ENCODE results near the gene PWP1.
"Not testable (repeated sequence)": the region's sequence is repeated elsewhere in the genome, so short reads cannot be mapped to it uniquely, and the experiment has no call there.

PWP1 gene

DNA sequence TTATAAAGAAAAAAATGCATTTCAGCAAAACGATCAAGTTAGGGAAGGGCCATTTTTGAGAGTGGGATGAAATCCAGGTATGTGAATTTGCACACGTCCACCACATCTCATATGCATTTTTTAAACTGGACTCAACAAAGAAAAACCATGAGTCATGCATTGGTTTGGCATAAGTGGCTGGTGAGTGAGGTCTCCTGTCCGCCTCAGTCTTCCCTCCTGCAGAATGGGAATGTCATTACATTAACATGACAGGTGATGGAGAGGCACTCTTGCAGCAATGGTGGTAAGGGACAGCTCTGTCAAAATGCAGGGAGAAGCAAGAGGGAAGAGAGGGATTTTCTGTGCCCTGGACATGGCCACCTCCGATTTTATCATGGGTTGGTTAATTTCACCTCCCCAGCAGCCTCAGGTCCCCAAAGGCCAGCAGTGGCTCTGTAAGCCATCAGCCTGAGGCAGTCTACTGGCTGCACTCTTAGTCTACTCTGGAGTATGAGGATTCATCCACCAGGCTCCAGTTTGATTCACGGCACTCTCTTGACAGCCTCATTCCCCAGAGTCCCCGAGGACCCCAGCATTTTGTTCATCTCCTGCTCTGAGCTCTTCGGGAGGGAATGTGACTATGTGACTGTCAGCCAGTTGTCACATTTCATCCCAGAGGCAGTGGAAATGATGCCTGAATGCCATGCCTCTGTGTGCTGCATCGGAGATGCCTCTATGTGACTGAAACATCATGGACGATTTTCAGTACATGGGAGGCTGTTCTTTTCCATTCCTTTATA lies 17.1 kb upstream of the PWP1 start:
- DNase-seq = no peak

DNA sequence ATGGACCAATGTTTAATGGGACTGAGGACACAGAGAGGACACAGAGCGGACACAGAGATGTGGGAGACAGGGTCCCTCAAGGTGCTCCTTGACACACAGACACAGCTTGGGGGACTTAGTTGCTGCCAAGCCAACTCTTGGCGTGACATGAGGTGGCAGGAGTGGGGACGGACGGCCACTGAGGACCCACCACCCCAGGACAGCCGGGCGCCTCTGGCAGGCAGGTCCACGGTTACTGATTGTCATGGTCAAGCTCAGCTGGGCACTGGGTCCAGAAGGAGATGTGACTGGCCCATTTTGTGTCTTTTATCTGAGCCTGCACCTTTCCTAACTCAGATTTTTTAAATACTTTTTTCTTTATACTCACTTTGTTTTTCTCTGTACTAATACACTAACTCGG lies 15.7 kb upstream of the PWP1 start:
- DNase-seq = no peak

DNA sequence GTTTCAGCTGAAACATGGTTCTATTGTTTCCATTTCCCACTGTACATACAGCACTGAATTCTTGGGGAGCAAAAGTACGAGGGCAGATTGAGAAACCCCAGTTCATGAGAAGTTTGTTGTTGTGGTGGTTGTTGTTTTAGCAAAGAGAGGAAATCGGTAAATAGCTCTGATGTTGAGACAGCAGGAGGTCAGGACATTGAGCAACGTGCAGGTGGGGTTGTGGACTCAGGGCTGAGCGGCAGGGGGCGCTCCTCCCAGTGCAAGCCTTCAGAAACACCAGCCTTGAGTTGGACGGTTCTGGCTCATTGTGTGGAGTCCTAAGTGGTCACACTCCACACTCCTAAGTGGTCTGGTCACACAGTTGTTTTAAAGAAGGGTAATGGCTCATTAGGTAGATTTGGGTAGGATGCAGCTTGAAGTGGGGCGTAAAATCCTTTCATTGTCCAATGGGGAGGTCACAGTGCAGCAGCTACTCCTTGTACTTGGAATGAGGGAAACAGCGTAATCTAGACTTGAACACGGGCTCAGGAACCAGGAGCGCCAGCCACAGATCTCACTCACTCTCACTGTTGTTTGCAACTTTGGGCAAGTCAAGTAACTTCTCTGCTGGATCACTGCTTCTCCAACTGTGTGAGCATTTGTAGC lies 14.5 kb upstream of the PWP1 start:
- peak in 1 of 3 experiments; percentile 71 for DNase-seq

DNA sequence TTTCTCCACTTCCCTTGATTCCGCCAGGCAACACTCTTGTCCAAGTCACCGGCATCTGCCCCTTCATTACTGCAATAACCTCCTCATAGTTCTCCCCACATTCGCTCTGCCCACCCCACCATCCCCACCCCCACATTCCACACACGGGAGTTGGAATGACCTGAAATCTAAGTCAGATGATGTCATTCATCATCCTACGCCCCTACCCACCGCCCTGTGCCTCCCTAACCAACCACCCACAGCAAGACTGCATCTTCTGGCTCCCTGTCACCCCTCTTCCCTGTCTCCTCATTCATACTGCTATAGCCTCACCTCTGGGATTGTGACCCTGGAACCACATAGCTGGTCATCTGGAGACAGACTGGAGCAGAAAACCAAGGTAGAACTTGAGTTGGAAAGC lies 7.9 kb upstream of the PWP1 start:
- DNase-seq = no peak

DNA sequence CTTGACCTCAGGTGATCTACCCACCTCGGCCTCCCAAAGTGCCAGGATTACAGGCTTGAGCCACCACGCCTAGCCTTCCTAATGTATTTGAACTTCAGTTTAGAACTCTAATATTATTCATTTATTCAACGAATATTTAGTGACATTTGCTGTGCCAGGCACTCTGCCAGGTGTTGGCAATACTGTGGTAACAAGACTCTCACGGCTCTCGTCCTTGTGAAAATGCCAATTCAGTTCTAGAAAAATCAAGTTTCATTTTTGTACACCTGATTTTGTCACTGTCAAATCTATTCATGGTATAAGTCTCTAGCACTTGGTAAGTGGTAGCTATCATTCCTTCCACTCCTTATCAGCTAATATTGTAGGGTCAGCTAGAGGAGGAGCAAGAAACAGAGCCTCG lies 6.3 kb upstream of the PWP1 start:
- DNase-seq = no peak

DNA sequence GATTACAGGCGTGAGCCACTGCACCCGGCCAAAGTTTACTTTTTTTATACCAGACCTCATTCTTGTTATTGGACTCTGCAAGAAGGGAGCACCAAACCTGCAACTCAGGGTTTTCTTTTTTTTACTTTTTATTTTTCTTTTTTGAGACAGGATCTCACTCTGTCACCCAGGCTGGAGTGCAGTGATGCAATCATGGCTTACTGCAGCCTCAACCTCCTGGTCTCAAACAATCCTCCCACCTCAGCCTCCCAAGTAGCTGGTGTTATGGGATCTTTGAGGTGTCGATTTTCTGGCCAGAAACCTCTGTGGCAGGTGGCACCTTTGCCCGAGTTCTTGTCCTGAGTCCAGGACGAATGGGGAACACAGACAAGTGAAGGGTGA lies 4.2 kb upstream of the PWP1 start:
- DNase-seq = no peak

DNA sequence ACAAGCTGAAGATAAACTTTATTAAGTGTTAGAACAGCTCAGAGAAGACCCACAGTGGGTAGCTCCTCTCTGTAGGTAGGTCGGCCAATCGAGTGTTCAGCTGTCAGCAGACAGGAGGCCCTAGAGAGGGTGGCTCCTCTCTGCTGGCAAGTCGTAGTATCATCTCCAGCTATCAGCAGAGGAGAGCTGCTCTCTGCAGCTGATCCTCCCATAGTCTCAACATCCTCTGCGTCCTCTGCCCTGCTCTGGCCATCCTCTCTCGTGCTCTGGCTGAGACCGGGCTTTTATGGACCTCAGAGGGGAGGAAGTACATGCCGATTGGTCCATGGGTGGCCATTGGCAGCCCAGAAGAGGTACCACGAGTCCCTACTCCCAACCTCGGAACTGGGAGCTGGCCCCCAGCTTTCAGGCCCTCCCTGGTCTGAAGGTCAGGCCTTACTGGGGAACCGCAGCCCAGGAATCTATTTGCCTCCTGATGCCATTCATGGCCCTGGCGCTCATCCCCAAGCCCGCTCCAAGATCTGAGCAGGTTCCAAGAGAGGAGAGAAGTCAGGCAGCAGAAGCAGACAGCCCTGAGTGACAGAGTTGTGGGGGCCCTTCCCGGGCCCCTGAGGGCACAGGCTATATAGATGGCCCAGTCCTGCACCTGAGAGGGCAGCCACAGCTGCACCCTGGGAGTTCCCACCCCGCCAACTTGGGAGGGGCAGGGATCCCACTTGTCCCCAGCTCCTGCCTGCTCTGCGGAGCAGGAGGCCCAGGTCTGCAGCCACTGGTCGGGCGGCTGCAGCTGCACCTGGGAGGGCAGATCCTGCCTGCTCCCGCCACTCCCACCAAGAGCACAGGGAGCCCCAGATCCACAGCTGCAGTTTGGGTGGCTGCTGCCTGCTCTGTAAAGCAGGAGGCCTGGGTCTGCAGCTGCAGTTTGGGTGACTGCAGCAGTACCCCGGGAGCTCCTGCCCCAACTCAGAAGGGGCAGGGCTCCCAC lies 3.5 kb upstream of the PWP1 start:
- DNase-seq = no peak

DNA sequence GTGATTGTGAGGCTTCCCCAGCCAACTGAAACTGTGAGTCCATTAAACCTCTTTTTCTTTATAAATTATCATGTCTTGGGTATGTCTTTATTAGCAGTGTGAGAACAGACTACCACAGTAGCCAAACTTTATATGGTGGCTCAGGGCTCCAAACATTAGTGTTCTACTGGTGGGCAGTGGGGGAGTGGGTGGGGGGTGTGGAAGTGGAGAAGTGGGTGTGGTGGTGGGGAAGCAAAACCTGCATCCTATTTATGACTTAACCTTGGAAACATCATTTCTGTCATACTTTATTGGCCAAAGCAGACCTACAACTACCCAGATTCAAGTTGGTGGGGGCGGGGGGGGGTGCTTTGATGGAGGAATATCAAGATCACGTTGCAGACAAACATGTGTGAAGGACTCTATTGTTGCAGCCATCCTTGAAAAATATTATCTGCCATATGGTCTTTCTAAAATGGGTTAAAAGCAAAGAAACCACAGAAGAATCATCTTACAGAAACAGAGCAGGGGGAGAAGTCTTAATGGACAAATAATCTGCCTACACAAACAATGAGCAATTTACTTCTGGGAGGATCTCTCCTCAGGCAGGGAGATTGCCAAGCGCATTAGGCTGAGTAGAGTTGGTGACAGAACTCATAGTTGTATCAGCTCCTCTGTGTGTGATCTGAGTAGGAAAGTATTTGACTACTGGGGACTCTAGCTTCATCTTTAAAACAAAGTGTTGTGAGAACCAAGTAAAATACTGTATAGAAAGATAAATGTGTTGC lies 1.4 kb upstream of the PWP1 start:
- peak in 1 of 3 experiments; percentile 57 for DNase-seq

DNA sequence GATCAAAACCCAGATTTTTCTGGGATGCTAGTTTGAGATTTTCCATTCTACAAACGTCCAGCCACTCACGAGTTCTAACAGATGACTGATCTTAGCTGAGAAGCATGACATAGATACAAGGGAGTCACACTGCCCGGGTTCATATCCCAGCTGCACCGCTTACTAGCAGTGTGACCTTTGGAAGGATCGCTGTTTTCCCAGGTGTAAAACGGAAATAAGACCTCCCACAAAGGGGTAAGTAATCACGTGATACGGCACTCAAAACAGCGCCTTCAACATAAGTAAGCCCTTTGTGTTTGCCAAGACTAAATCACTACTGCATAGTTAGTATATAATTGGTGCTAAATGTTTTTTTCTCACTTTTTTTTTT lies 624 bp upstream of the PWP1 start:
- peak; percentile 64 to 92 (median 66) for DNase-seq

DNA sequence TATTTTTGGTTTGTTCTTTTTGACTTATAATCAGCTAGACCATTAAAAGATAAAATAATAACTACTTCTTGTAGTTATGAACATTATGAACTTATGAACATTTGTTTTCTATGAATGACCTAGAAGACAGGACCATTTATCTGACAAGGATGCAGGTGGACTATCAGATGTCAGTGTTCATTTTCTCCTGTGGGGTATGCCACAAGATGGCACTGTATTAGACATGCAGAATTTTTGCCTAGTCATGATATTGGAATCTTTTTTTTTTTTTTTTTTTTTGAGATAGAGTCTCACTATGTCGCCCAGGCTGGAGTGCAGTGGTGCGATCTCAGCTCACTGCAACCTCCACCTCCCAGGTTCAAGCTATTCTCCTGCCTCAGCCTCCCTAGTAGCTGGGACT lies 10.2 kb downstream of the PWP1 start:
- peak in 1 of 3 experiments; percentile 22 for DNase-seq

DNA sequence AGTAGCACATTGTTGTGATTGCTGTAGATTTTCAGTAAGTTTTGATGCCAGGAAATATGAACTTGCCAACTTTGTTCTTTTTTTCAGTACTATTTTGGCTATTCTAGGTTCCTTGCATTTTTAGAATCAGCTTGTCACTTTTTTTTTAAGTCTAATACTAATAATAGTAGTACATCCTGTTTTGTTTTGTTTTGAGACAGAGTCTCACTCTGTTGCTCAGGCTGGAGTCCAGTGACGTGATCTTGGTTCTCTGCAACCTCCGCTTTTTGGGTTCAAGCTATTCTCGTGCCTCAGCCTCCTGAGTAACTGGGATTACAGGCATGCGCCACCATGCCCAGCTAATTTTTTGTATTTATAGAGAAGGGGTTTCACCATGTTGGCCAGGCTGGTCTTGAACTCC lies 16.5 kb downstream of the PWP1 start:
- DNase-seq = no peak

DNA sequence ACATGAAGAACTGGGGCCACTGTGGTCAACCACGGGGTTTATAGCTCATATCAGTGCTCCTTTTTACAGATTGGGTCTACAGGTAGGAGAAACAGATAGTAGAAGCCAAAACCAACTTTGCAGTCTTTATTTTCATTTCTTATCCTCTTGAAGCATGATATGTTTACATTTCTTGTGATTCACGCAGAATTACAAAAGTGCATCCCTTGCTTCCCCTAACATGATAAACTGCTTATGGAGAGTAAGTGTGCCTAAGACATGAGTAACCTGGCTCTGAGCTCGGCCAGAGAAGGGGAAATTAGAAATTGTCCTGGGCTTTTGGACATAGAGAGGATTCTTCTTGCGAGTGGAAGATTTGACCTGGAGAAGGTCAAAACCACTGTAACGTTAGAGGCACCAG lies 18.4 kb downstream of the PWP1 start:
- DNase-seq = no peak

DNA sequence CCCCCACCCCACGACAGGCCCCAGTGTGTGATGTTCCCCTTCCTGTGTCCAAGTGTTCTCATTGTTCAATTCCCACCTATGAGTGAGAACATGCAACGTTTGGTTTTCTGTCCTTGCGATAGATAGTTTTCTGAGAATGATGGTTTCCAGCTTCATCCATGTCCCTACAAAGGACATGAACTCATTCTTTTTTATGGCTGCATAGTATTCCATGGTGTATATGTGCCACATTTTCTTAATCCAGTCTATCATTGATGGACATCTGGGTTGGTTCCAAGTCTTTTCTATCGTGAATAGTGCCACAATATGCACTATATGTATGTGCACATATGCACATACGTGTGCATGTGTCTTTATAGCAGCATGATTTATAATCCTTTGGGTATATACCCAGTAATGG lies 19.9 kb downstream of the PWP1 start:
- not testable (repeated sequence) for DNase-seq

DNA sequence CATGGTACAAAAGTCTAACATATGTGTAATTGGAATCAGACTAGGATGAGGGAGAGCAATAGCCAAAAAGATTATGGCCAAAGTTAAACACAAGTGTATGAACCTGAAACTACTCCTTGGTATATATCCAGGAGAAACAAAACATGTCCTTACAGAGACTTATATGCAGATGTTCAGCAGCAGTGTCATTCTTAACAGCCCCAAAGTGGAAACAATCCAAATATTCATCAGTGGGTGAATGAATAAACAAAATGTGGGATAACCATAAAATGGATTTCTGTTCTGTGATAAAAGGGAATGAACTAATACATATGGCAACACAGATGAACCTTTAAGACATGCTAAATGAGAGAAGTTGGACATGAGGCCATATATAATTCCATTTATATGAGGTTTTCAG lies 30.2 kb downstream of the PWP1 start:
- no peak for DNase-seq

DNA sequence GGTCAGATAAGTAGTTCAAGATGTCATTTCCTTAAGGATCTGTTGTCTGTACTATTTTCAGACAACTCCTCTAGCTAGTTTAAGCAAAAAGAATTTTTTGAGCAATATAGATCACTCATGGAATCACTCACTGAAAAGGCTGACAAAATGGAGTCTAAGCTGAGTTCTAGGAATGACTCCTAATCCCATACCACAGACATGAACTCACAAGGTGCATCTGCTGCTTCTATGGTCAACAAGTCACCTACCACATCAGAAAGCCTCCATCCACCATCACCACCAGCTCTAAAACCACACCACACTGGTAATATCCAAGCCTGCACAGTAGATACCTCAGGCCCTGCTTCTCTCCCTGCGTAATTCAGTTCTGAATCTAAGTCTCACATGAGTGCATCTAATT lies 33.0 kb downstream of the PWP1 start:
- no peak for DNase-seq

DNA sequence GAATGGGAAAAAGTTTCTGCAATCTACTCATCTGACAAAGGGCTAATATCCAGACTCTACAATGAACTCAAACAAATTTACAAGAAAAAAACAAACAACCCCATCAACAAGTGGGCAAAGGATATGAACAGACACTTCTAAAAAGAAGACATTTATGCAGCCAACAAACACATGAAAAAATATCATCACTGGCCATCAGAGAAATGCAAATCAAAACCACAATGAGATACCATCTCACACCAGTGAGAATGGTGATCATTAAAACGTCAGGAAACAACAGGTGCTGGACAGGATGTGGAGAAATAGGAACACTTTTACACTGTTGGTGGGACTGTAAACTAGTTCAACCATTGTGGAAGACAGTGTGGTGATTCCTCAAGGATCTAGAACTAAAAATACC lies 41.7 kb downstream of the PWP1 start:
- DNase-seq = not testable (repeated sequence)

DNA sequence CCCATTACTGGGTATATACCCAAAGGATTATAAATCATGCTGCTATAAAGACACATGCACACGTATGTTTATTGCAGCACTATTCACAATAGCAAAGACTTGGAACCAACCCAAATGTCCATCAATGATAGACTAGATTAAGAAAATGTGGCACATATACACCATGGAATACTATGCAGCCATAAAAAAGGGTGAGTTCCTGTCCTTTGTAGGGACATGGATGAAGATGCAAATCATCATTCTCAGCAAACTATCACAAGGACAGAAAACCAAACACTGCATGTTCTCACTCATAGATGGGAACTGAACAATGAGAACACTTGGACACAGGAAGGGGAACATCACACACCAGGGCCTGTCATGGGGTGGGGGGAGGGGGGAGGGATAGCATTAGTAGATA lies 42.1 kb downstream of the PWP1 start:
- DNase-seq = not testable (repeated sequence)

DNA sequence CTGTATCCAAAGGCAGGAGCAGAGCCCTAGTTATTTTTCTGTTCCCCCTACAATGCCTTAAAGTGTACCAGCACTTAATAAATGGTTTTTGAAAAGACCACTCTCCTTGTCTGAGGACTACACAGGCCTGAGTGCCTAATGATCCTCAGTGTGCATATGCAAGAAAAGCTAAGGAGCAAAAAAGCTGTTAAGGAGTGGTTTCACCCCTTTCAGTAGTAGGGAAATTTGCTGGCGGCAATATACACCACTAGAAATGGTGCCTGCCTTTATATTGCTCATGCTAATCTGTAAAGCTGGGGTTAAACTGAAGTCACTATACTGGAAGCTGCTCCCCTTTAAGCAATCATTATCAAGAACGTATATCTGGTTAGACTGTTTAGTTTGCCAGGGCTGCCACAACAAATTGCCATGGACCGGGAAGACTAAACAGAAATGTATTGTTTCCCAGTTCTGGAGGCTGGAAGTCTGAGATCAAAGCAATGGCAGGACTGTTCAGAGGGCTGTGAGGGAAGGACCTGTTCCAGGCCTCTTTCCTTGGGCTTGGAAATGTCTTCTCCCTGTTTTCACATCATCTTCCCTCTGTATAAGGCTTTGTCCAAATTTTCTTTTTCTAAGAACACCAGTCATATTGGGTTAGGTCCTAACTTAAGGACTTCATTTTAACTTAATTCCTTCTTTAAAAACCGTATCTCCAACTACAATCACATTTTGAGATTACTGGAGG lies 45.2 kb downstream of the PWP1 start:
- no peak for DNase-seq

DNA sequence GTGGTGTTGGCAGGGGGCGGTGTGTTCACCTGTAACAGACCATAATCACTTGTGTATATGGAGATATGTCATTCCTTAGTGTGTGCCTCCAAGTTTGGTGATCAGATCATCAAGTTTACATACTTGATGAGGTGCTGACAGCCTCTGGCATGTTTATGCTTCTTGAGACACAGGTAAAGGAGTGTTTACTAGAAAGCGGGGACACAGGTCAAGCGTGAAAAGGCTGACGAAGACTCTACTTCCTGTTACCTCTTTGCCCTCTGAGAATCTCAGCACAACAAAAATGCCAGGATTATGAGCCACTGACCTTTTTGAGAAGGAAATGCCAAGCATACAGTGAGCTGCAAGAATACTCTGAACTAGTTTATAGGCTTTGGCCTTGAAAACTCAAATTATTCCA lies 45.8 kb downstream of the PWP1 start:
- no peak for DNase-seq

DNA sequence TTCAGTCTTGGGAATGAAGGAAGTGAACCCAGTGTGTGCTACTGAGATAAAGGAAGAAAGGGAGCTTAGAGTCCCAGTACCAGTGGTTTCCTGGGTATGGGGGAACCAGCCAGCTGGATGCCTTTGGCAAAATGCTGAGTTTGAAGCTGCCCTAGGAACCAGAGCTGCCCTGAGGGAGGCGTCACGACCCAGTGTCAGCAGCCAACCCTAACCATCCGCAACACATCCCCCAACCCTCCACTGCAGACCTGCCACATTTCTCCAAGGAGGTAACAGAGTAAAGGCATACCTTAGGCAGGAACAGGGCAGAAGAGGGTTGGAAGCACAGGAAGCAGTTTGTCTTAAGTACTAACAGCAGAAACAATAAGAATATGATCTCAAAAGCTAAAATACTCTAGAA lies 46.8 kb downstream of the PWP1 start:
- DNase-seq = no peak

DNA sequence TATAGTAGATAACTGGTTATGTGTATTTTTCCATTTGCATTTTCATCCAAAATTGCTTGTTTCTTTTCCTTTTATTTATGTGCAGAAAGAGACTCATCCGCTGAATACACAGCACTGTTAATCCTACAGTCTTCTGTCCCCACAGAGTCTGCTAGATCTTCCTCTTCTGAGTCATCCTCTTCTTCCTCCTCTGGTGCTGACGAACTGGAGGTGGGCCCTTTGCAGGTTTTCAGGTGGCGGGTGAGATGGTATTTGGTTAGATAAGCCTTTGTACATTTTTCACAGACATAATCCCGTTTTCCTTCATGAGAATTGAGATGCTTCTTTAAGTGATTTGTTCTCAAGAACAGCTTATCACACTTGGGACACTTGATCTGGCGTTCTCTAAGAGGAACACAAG lies 48.5 kb downstream of the PWP1 start:
- no peak for DNase-seq

DNA sequence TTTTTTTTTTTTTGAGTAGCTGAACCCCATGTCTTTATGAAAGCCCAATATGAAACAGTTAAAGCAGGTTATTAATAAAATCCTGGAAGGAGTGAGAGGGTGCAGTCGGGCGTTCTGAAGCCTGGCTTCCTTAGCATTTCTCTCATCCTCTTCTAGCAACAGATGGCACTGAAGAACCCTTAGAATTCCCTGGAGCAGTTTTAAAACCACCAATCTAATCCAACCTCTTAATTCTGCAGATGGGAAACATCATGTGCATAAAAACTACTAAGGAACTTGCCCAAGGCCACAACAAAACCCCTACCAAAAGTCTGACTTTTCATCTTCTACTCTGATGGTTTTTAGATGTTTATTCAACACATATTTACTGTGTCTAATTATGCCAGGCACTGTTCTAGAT lies 50.2 kb downstream of the PWP1 start:
- no peak for DNase-seq

All from NCI-H1417 (cell line).